OCI-LY7 (cell line): ENCODE measurements around the gene METTL24. TPM values are rescaled to one million over a fixed set of nuclear protein-coding genes. Genes with fewer than 3 reads are reported as not detected.

Experiments
- BruUV-seq: library from RNA; stranded (reverse); fragments of 400-500 nt; replicated peaks from 2 replicates; lab custom pipeline; 2021; lab: Mats Ljungman, UMichigan
- CTCF ChIA-PET: fragments of 300-600 bp; sonication (Branson Sonifier 250); formaldehyde crosslinking; loops from one replicate; lab custom pipeline; 2022; ENCODE audit warnings: antibody characterized with exemption; ENCODE audit not compliant: unreplicated experiment; lab: Charles Lee
- POLR2A ChIA-PET: fragments of 300-600 bp; sonication (Branson Sonifier 250); formaldehyde crosslinking; loops from one replicate; lab custom pipeline; 2022; ENCODE audit warnings: antibody characterized with exemption; lab: Charles Lee
- DNase-seq: peaks from one replicate; pipeline ENCODE4 v3.0.0-alpha.2; 2015; ENCODE audit warnings: low spot score
- H2AFZ ChIP-seq: fragments of 200-600 bp; sonication (generic), shearing (Covaris generic); 2 replicates; pipeline ENCODE4 v1.6.1; 2014; ENCODE audit warnings: mild to moderate bottlenecking, antibody characterized with exemption, low read length, moderate library complexity
- H3K27ac ChIP-seq: fragments of 200-600 bp; sonication (generic); 2 replicates; pipeline ENCODE4 v1.5.1; 2014; ENCODE audit warnings: mixed run types, low read depth, mild to moderate bottlenecking, moderate library complexity, low read length, inconsistent platforms; ENCODE audit not compliant: poor library complexity, severe bottlenecking
- H3K36me3 ChIP-seq: fragments of 200-600 bp; sonication (generic); 2 replicates; pipeline ENCODE4 v1.6.1; 2014; ENCODE audit warnings: mild to moderate bottlenecking, antibody characterized with exemption, low read length, moderate library complexity, mixed read lengths; ENCODE audit not compliant: insufficient read depth
- H3K4me1 ChIP-seq: fragments of 200-600 bp; sonication (generic); 2 replicates; pipeline ENCODE4 v1.5.1; 2014; ENCODE audit warnings: mild to moderate bottlenecking, low read length; ENCODE audit not compliant: insufficient read depth, poor library complexity, severe bottlenecking
- H3K4me2 ChIP-seq: fragments of 200-600 bp; sonication (generic); 2 replicates; pipeline ENCODE4 v1.6.1; 2014; ENCODE audit warnings: mild to moderate bottlenecking, low read length
- H3K4me3 ChIP-seq: fragments of 200-600 bp; sonication (generic); 2 replicates; pipeline ENCODE4 v1.5.1; 2014; ENCODE audit warnings: mild to moderate bottlenecking, low read depth, low read length; ENCODE audit not compliant: poor library complexity, severe bottlenecking
- H3K79me2 ChIP-seq: fragments of 200-600 bp; sonication (generic); 2 replicates; pipeline ENCODE4 v1.6.1; 2016; ENCODE audit warnings: low read depth, mild to moderate bottlenecking, low read length, moderate library complexity, mixed read lengths; ENCODE audit not compliant: insufficient read depth
- H3K9me2 ChIP-seq: fragments of 200-600 bp; sonication (generic); 2 replicates; pipeline ENCODE4 v1.6.1; 2016; ENCODE audit warnings: mild to moderate bottlenecking, low read length, mixed read lengths; ENCODE audit not compliant: insufficient read depth
- H3K9me3 ChIP-seq: fragments of 200-600 bp; sonication (generic); 2 replicates; pipeline ENCODE4 v1.6.1; 2014; ENCODE audit warnings: mild to moderate bottlenecking, mixed run types, low read length, mixed read lengths
- H4K20me1 ChIP-seq: fragments of 200-600 bp; sonication (generic); 2 replicates; pipeline ENCODE4 v1.6.1; 2014; ENCODE audit warnings: mild to moderate bottlenecking, antibody characterized with exemption, low read length, moderate library complexity, mixed read lengths; ENCODE audit not compliant: insufficient read depth
- EZH2phosphoT487 ChIP-seq: fragments of 200-600 bp; sonication (generic); IDR thresholded peaks from 2 replicates; pipeline ENCODE4 v1.6.1; 2018; ENCODE audit warnings: low read depth, borderline replicate concordance, mild to moderate bottlenecking, mixed run types, antibody characterized with exemption, low read length, moderate library complexity, mixed read lengths
- intact Hi-C: fragments of 100-400 bp; cut with micrococcal nuclease; formaldehyde crosslinking; loops from one replicate; pipeline ENCODE4 v1.10.0; 2022; ENCODE audit not compliant: unreplicated experiment
- total RNA-seq, 2 experiments: library from RNA; depleted of rRNA in 1 of 2; stranded (reverse); fragments of >200 nt in 1 of 2; shearing (Covaris generic) in 1 of 2; gene quantifications; 2 replicates each; pipeline ENCODE4 v1.2.3, GENCODE V29; 2014 to 2022
- TF ChIP-seq, protein P1 (sequence below): fragments of 200-600 bp; sonication (generic); conservative IDR thresholded peaks from 2 replicates; pipeline ENCODE4 v1.5.1; 2014; ENCODE audit warnings: mild to moderate bottlenecking, antibody characterized with exemption, low read length, moderate library complexity, mixed read lengths

METTL24 gene
- total RNA-seq, 2 experiments from 2014 or later: not detected

DNA sequence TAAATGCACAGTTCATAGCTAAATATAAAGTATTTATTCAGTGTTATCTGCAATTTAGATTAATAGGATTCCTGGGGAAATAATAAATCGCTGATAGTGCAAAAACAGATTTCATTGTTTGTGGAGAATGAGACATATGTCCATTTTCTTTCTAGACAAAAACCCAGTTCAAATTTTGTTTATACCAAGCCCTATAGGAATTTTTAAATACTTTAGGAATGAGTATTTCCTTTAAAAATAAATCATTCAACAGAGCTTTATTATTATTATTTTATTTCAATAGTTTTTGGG is 86.5 kb downstream of the METTL24 start:
- CTCF ChIA-PET: no interaction called here
- no peak overlapping the region for H3K4me3 ChIP-seq
- no peak overlapping the region for H3K4me2 ChIP-seq
- no peak for DNase-seq
- H2AFZ ChIP-seq: no peak overlapping the region
- H3K9me3 ChIP-seq: no peaks in the 10 kb centered on the region
- H4K20me1 ChIP-seq: no peaks in the 10 kb centered on the region
- no peaks in the 10 kb centered on the region for H3K36me3 ChIP-seq
- H3K79me2 ChIP-seq: no peaks in the 10 kb centered on the region
- TF ChIP-seq, protein P1, sequence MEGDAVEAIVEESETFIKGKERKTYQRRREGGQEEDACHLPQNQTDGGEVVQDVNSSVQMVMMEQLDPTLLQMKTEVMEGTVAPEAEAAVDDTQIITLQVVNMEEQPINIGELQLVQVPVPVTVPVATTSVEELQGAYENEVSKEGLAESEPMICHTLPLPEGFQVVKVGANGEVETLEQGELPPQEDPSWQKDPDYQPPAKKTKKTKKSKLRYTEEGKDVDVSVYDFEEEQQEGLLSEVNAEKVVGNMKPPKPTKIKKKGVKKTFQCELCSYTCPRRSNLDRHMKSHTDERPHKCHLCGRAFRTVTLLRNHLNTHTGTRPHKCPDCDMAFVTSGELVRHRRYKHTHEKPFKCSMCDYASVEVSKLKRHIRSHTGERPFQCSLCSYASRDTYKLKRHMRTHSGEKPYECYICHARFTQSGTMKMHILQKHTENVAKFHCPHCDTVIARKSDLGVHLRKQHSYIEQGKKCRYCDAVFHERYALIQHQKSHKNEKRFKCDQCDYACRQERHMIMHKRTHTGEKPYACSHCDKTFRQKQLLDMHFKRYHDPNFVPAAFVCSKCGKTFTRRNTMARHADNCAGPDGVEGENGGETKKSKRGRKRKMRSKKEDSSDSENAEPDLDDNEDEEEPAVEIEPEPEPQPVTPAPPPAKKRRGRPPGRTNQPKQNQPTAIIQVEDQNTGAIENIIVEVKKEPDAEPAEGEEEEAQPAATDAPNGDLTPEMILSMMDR: no peak
- TF ChIP-seq EZH2phosphoT487: no peak
- no peak overlapping the region for H3K27ac ChIP-seq
- no TSS peak for BruUV-seq
- no peaks in the 10 kb centered on the region for H3K4me1 ChIP-seq
- no peaks in the 10 kb centered on the region for H3K9me2 ChIP-seq
- POLR2A ChIA-PET: no interaction called here
- intact Hi-C loops: no loop called here

DNA sequence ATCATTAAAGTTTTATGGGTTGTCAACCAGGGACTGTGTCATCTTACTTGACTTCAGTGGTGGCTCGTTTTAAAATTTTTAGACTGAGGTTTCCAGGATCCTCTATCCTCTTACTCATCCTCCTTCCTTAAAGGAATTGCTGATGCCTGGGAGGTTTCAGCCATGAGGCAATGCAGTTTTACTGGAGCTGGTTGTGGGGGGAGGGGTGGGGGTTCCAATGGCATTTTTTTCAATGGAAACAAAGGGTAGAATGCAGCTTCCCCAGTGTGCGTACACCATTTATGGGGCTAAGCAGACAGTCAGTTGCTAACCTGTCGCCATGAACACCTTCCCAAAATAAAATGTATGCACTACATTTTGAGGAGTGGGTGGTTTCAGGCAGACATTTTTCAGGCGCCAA is 88.0 kb downstream of the METTL24 start:
- Histone ChIP-seq H2AFZ (no peak overlapping the region), H3K79me2 (no peaks in the 10 kb centered on the region), H3K4me3 (no peak overlapping the region), H3K27ac (no peak overlapping the region), H3K9me2 (no peaks in the 10 kb centered on the region), H4K20me1 (no peaks in the 10 kb centered on the region), H3K36me3 (no peaks in the 10 kb centered on the region), H3K4me2 (no peak overlapping the region), H3K4me1 (no peaks in the 10 kb centered on the region), H3K9me3 (no peaks in the 10 kb centered on the region)
- no TSS peak for BruUV-seq
- intact Hi-C loops: no loop called here
- TF ChIP-seq, protein P1: no peak
- no peak for TF ChIP-seq EZH2phosphoT487
- CTCF ChIA-PET: no interaction called here
- POLR2A ChIA-PET: no interaction called here
- no peak for DNase-seq

DNA sequence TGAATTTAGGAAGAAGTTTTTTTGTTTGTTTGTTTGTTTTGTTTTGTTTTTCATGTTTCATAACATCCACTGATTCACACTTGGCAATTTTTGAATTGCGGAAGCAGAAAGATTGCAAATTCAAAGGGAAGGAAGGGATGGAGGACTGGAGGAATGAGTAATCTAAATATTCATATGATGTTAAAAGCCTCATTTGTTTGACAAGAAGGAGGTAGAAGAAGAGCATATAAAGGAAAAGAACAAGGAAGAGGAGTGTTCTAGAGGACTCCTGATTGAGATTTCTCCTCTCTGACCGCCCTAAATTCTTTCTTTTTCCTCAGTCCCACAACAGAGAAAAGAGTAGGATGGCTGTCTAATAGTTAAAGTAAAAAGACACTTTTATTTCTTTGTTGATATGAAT is 88.5 kb downstream of the METTL24 start:
- Histone ChIP-seq H3K79me2 (no peaks in the 10 kb centered on the region), H3K4me3 (no peak overlapping the region), H3K4me1 (no peaks in the 10 kb centered on the region), H2AFZ (no peak overlapping the region), H3K9me2 (no peaks in the 10 kb centered on the region), H3K9me3 (no peaks in the 10 kb centered on the region), H3K4me2 (no peak overlapping the region), H3K27ac (no peak overlapping the region), H4K20me1 (no peaks in the 10 kb centered on the region), H3K36me3 (no peaks in the 10 kb centered on the region)
- POLR2A ChIA-PET: no interaction called here
- DNase-seq: no peak
- CTCF ChIA-PET: no interaction called here
- intact Hi-C loops: no loop called here
- no TSS peak for BruUV-seq
- TF ChIP-seq, protein P1: no peak
- TF ChIP-seq EZH2phosphoT487: no peak
